ENCODE data around the gene GPR156.

- TF ChIP-seq CTCF (IDR thresholded peaks at IDR 0.05) = no peak
- no peak for TF ChIP-seq YY1 (IDR thresholded peaks at IDR 0.05; ENCODE audit: low read depth)
- no peak for TF ChIP-seq TEAD4 (IDR thresholded peaks at IDR 0.05; ENCODE audit: borderline replicate concordance, insufficient read depth)
- no peak for TF ChIP-seq POLR2AphosphoS5 (IDR thresholded peaks at IDR 0.05; ENCODE audit: low read depth, low read length)
- TF ChIP-seq MAX (IDR thresholded peaks at IDR 0.05; ENCODE audit: low read depth) = no peak
- TF ChIP-seq MXI1 (IDR thresholded peaks at IDR 0.05; ENCODE audit: low read depth, low read length) = no peak
- no peak for TF ChIP-seq ZBTB33 (IDR thresholded peaks at IDR 0.05; ENCODE audit: borderline replicate concordance, low read depth)
- TF ChIP-seq TCF12 (IDR thresholded peaks at IDR 0.05) = no peak
- no peak for TF ChIP-seq TAF1 (IDR thresholded peaks at IDR 0.05; ENCODE audit: borderline replicate concordance, low read depth, low read length)
- TF ChIP-seq EP300 (IDR thresholded peaks at IDR 0.05; ENCODE audit: borderline replicate concordance in 1 of 2, low read depth in 1 of 2, low read length in 1 of 2) = no peak
- TF ChIP-seq SIN3A (IDR thresholded peaks at IDR 0.05; ENCODE audit: borderline replicate concordance, low read depth, low read length) = no peak
- no peak for TF ChIP-seq NRF1 (IDR thresholded peaks at IDR 0.05; ENCODE audit: low read depth, low read length)
Observed at GRCh38 chr3:120245386-120245785, 39.6 kb downstream of the GPR156 start.
